CD4-positive, alpha-beta T cell treated with Interleukin-10 for 1 hour (primary cell): ENCODE results near the gene FAM187B.
A peak's percentile ranks its signal among the peaks of the same experiment; 100 is the strongest.
"Not testable (repeated sequence)": the region's sequence is repeated elsewhere in the genome, so short reads cannot be mapped to it uniquely, and the experiment has no call there.

Experiments
- DNase-seq: peaks from one replicate; pipeline ENCODE4 v3.0.0-alpha.2; 2020

Gene FAM187B

DNA sequence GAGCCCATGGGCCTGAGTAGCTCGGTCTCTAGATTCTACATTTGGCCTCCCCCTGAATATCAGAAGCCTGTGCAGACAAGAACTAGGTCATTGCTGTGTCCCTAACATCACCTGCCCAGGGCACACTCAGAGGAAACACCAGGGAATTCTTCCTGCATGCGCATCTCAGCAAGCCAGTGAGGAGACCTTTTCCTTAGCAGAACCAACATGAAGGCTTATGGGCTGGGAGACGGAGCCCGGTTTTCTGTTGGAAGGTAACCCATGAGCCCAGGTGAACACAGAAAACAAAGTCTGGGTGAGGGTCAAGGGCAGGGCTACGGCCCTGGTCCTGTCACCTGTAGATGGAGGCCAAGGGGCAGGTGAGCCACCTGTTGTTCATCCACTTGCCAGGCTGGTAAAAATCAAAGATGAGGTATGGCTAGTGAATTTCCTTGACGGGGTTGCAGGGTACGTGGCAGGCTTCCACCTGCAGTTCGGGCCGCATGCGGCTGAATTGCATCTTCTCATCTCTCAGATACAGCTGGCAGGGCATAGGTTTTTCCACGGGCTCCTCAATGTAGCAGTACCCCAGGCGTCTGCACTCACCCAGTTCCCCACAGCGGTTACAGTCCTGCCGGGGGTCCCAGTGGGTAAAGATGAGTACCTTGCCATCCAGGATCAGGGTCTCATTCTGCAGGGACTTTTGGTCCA lies 3.6 kb upstream of the FAM187B start:
- DNase-seq = no peak

GRCh38 chr19:35229601-35230000 lies 1.1 kb upstream of the FAM187B start:
- no peak for DNase-seq

- no peak for DNase-seq
These were observed 1.8 kb downstream of the FAM187B start for GRCh38 chr19:35226748-35227147.

GRCh38 chr19:35225951-35226350 lies 2.6 kb downstream of the FAM187B start:
- DNase-seq = no peak

GRCh38 chr19:35224681-35225571 lies 3.6 kb downstream of the FAM187B start:
- DNase-seq = no peak

DNA sequence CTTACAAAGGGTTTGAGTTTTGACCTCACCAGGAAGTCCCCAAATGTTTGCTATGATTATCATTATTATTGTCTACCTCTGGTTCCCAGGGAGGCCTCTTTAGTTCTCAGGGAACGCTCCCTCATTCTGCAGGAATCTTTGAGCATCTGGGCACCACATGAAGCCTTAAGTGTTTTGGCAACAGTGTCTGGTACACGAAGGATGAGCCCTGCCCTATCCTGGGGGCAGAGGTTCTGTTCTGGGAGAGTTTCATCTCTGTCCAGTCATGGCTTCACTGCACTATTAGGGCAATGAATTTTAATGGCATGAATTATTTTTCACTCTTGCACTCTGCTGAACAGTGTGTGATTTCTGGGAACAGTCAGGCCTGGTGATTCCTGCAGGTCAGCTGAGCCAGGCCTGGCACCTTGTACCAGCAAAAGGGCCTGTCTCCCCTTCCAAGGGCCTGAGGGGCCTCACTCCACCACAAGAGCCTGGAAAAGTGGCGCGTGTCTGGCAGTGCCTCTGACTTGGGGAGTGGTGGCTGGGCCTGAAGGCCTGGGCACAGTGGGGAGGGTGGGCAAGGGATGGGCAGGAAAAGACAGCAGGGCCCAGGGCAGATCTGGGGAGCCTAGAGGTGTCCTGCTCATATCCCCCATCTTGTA lies 4.6 kb downstream of the FAM187B start:
- no peak for DNase-seq

DNA sequence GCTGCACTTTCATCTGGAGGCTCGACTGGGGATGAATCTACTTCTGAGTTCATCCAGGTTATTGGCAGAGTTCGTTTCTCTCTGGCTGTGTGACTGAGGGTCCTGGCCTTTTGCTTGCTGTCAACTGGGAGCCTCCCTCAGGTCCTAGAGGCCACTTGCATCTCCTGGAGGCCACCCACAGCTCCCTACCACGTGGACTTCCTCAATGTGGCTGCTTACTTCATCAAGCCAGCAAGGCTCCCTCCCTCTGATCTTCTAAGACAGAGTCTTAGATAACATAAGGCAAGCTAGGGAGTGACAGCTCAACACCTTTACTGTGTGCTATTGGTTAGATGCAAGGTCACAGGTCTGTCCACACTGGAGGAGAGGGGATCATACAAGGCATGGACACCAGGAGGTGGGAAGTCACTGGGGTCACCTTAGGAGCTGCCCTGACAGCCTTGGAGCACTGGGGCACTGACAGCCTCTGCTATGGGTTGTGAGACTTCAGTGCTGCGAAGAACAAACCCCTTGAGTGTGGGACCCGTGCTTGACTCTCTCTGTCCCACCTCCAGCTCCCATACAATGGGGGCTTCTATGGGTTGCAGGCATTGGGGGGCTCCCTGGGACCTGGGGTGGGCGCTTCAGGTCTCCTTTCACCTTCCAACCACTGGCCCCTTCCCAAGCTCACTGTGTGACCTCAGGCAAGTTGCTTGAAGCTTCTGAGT lies 5.3 kb downstream of the FAM187B start:
- no peak for DNase-seq

DNA sequence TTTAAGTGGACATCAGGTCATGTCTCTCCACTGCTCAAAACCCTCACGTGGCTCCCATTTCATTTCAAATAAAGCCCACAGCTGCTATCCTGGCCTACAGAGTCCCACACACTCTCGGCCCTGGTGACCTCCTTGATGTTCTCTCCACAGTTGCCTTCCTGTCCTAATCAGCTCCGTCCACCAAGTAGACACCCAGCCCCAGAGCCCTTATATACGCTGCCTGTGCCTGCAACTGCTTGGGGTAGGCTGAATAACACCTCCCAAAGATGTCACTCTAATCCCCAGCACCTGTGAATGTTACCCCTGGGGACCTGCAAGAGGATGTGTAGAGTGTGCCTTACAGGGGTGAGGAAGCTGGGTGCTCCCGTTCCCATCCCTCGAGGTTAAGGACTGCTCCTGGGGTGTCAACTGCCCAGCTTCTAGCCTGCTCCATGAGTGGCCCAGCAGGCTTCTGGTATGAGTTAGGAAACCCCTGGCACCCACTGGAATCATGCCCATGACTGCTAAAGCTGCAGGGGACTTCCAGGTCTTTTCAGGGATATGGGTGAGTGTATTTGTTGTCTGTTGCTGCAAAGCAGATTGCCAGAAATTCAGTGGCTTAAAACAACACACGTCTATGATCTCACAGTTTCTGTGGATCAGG lies 6.0 kb downstream of the FAM187B start:
- no peak for DNase-seq

GRCh38 chr19:35220973-35221590 lies 7.5 kb downstream of the FAM187B start:
- not testable (repeated sequence) for DNase-seq

DNA sequence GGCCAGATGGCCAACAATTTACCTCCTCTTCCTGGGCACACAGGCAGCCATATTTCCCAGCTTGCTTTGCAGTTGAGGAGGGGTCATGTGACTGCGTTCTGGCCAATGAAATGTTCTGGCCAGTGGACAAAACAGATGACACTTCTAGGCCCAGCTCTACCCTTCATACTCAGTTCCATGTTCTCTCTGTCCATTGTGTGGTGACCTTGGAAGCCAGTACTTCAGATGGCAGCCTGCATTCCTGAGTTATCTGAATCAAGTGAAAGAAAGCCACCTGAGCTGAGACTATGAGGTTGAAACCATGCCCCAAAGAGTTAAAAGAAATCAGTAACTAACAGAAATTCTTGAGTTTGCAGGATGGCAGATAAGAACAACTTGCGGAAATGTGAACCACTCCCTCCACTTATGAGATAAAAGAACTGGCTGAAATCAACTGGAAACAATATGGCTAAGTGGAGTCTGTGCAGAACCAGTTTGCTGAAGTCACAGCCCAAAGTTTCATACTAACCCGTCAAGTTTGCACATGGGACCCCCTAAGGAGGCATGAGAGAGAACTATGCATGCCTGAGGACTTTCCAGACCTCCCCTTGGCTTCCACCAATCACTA lies 8.1 kb downstream of the FAM187B start:
- no peak for DNase-seq

DNA sequence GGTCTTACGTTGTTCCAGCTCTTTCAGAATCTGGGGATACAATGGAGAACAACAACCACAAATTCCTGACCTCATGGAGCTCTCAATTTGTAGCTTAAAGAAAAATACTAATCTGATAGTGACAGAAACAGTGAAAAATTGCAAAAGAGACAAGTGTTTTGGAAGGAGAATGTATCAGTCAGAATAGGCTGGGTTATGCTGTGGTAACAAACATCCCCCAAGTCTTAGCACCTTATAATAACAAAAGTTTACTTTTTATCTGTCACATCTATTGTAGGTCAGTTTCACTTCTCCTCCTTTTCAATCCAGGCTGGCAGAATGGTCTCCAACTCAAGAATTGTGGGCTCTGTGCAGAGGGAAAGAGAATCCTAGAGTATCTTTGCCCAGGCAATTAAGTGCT lies 9.5 kb downstream of the FAM187B start:
- DNase-seq = no peak

DNA sequence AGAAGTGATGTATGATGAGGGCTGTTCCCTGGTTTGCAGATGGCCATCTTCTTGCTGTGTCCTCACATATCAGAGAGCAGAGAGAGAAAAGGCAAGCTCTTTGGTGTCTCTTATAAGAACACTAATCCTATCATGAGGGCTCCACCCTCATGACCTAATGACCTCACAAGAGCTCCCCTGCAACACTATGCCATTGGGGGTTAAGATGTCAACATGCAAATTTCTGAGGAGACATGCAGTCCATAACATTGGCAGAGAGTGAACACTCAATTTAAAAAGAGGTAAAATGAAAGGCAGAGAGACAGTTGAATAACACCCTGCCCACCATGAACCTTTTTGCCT lies 10.9 kb downstream of the FAM187B start:
- no peak for DNase-seq

GRCh38 chr19:35216833-35217648 lies 11.5 kb downstream of the FAM187B start:
- DNase-seq = peak; percentile 72

DNA sequence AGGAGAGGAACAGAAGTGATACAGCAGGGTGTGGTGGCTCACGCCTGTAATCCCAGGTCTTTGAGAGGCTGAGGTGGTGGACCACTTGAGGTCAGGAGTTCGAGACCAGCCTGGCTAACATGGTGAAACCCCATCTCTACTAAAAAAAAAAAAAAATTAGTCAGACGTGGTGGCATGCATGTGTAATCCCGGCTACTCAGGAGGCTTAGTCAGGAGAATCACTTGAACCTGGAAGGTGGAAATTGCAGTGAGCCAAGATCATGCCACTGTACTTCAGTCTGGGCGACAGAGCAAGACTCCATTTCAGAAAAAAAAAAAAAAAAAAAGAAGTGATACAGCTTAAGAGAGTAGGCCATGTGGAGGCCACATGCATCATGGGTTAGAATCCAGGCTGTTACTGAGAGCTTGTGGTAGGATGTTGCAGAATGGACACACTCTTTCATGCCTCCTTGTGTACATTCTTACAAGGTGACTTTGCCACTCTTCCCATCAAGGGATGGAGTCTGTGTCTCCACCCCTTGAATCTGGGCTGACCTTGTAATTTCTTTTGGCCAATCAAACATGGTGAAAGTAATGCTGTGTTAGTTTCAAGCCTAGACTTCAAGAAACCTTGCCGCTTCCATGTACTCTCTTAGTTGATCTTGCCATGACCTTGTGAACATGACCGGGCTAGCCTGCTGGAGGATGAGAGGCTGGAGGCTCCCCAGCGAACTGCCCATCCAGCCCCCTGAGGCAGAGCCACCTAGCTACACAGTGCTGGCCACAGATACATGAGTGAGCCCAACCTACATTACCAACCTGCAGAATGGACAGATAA lies 12.3 kb downstream of the FAM187B start:
- no peak for DNase-seq

GRCh38 chr19:35214766-35215422 lies 13.6 kb downstream of the FAM187B start:
- DNase-seq = no peak

DNA sequence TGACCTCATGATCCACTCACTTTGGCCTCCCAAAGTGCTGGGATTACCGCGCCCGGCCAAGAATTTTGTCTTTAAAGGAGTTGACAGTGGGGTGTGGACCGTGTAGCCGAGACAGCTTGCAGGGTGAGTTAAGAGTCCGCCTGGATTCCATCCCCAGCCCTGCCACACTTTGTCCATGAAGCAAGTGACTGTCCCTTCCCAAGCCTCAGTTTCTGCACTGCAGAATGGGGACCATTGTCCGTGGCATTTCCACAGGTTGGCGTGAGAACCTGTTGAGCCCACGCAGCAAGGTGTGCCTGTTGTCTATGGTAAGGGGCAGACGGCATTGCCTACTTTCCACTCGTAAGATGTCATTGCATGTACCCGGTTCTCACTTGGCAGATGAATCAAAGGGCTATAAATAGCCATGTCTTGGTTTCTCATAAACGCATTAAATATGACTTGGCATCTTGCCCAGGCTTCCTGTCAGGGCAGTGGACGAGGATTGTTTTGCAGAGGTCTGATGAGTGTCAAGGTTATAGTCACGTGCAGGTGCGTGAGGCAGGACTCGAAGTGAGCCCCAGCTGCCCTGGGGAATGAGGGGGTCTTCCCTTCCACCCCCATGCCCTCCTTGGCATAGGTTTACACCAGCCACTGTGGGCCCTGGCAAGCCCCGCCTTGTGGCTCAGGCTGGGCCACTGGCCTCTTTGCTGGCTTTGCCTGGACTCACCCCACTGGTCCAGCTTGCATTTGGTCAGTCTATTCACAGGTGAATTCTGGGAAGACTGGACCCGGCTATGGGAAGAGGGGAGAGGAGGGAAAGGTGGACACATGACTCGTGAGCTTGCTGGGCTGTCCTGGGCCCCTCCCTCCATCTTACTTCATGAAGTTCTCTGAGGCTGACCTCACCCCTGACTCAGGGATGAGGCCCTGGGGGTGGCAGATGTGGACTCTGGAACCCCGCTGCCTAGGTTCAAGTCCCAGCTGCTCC lies 14.6 kb downstream of the FAM187B start:
- peak; percentile 96 for DNase-seq

DNA sequence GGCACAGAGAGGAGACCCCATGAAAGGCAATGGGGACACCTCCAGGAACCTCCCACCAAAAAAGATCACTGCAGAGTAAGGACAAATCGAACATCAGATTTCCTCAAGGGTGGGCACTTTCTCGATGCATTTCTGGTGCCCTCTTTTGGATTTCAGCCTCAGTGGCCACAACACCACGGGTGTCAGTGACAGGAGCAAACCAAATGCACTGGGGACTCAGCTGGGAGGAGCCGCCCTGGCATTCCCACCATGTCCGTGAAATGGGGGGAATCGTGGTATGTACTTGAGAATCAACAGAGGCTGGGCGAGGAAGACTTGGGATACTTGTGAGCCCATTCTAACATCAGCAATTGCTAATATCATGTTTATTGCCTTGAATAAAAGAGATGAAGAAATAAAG lies 16.3 kb downstream of the FAM187B start:
- DNase-seq = peak; percentile 28
